GM21717 (cell line): Measurements from ENCODE around the gene ZBTB24.
"Not testable (repeated sequence)": the region's sequence is repeated elsewhere in the genome, so short reads cannot be mapped to it uniquely, and the experiment has no call there.

Source experiments
- ATAC-seq: cut with Tn5 transposase; IDR thresholded peaks from one replicate; pipeline ENCODE4 v1.9.1; 2021; ENCODE audit warnings: mild to moderate bottlenecking, moderate library complexity; ENCODE audit not compliant: unreplicated experiment

ZBTB24 gene

DNA sequence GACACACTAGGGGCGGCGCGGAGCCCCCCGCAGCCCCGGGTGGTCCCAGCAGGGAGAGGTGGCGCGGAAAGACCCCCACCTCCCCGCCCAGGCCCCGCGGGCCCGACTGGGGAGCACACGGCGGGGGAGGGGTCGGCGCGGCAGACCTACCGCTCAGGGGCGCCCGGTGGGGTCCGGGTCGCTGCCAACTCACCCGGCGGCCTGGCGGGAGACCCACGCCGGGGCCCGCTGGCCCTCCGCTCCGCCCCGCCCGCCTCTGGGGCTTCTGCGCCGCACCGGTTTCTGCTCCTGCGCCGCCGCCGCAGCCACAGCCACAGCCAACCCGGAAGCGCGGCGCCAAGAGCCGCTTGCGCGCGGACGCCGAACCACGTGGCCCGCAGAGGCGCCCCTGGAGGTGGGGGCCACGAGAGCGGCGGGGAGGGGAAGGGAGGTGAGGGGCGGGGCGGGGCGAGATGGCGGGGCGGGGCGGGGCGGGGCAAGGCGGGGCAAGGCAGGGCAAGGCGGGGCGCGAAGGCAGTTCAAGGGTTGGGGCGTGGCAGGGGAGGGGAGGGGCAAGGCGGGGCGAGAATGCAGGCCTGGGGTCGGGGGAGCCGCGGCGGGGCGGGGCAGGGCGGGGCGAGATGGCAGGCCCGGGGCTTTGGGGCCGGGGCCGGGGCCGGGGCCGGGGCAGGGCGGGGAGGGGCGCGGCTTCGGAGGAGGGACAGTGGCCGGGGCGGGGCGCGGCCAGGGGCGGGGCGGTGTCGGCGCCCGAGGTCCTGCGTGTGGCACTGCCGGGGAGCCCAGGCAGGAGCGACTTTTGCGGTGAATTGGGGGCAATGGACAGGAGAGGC, at the start of gene ZBTB24:
ZBTB24 (minus strand) TSS at position 315 of the 830 bp plus-strand sequence. CDS start 1,193 bp downstream, outside the sequence.
- peak; percentile 88 for ATAC-seq

DNA sequence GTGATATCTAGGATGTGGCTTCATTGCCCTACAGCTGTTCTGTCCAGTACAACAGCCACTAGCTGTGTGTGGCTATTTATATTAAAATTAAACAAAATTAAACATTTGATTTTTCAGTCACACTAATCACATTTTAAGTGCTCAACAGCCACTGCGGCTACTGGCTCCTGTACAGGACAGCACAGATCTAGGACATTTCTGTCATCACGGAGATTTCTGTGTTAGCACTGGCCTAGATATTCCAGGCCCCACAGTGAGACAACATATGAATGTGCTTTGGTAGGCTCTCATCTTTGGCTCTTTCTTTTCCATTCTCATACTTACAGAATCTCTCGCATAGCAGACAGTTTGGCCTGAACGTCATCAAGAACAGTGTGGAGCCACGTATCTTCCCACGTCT, 48.4 kb upstream of the ZBTB24 start:
- ATAC-seq: no peak

DNA sequence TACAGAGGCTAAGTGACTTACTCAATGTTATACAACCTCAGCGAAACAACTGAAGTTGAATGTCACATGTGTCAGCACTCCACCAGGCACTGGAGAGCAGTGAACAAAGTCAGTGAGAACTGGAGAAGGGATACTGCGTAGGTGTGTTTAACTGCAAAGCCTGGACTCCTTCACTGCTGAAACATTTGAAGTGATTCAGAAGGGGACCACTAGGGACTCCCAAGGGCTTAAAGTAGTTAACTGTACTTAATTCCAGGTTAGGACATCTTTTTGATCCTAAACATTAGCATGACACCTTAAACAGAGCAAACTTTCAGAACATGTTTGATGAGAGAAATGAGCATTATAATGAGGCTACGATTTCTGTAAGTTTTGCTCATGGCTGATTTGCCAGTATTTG, 45.0 kb upstream of the ZBTB24 start:
- no peak for ATAC-seq

DNA sequence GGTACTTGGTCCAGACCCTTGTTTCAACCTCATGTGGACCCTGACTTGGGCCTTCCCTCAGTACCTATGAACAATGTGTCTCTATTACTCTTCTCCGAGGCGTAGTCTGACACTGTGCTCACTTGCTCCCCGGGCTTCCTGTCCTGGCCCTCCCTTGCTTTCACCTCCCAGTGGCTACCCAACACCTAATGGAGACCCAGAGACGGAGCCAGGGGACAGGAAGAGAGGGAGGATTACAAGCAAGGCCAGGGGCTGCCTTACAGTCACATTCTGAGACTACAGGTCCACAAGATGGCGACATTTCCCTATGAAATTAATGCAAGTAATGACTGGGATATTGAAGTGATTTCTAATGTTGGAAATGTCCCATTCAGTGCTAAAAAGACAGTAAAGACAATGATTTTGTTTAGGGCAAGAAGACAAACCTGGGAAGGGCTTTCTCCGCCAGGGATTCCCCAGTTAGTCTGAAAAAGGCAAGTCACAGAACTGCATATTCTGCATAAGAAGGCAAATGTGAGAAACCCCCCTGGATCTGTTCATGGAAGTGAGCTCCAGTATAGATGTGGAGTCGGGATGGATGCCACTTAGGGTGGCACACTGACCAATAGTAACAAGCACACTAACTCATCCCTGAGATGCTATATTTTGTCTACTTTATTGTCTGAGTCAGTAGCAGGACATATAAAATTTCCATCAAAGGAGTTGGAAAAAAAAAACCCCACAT, 44.0 kb upstream of the ZBTB24 start:
- no peak for ATAC-seq

- no peak for ATAC-seq
Observed at GRCh38 chr6:109524129-109524528, 41.1 kb upstream of the ZBTB24 start.

- no peak for ATAC-seq
Observed at GRCh38 chr6:109523478-109523877, 40.5 kb upstream of the ZBTB24 start.

- ATAC-seq: no peak
Observed at GRCh38 chr6:109521080-109521479, 38.1 kb upstream of the ZBTB24 start.

GRCh38 chr6:109519647-109520046, 36.6 kb upstream of the ZBTB24 start:
- ATAC-seq: not testable (repeated sequence)

- ATAC-seq: no peak
Observed at GRCh38 chr6:109516929-109517328, 33.9 kb upstream of the ZBTB24 start.

DNA sequence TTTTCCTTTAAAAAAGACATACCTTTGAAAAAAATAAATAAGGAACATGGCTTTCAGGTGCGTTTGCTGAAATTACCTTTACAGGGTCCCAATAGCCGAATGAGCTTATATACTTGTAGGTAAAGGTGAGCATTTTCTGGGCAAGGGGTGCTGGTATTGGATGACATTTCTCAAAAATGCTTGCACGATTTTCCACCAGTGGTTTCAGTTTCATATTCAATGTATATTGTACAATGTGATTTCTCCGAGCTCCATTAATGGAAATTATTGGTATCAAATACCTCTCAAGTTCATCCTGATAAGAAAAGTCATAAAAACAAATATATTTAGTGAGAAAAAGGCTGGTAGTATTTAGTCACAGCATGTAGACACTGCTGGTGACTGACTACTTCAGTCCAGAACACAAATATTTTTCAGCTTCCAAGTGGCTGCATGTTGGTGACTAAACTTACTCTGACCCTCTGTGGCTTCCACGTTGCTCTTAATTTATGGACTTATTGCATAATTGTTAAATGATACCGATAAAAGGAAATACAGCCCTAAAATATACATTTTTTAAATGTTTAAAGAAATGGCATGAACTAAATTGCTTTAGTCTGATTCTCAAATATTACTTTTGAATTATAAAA, 32.9 kb upstream of the ZBTB24 start:
- ATAC-seq: no peak

DNA sequence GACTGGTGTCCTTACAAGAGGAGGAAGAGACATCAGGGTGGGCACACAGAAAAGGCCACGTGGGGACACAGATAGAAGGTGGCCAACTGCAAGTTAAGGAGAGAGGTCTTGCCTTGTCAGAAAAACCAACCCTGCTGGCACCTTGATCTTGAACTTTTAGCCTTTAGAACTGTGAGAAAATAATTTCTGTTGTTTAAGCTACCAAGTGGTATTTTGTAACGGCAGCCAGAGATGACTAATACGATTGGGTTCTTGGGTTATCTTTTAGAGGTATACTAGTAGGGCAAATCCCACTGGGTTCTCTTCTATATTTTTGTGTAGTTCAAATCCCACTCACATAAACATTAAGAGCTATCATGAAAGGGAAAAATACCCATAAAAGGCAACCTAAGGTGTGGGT, 31.9 kb upstream of the ZBTB24 start:
- ATAC-seq: no peak

DNA sequence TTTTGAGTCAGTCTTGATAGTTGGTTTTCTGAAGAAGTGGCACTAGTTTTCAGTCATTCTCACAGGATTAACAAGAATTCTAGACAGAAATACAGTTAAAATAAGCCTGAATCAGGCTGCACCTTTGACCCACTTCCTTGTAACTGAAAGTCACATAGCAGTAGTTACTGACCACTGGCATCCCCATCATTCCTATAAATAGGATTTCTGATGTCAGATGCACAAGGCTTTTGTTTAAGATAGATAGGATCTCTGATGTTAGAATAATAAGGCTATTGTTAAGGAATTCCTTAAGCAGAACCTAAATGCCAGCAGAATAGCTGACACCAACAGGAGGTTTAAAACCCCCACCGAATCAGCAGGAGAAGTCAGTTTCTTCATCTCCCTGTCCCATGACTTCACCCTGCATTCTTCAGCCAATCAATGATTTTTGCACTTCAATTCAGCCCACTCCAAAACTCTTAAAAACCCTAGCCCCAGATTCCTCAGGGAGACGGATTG, 30.6 kb upstream of the ZBTB24 start:
- no peak for ATAC-seq

- no peak for ATAC-seq
Observed at GRCh38 chr6:109512271-109512817, 29.3 kb upstream of the ZBTB24 start.

DNA sequence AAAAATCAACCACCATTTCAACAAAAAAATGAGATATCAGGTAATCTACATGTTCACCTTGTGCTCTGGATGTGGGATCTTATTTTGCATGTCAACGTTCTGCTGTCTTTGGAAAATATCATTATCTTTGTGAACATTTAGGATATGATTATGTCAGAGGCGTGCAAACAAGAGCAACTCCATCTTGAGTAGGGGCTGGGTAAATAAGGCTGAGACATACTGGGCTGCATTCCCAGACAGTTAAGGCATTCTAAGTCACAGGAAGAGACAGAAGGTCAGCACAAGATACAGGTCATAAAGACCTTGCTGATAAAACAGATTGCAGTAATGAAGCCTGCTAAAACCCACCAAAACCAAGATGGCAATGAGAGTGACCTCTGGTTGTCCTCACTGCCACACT, 28.8 kb upstream of the ZBTB24 start:
- no peak for ATAC-seq

- no peak for ATAC-seq
Observed at GRCh38 chr6:109510358-109510757, 27.3 kb upstream of the ZBTB24 start.

- ATAC-seq: no peak
Observed at GRCh38 chr6:109508166-109508860, 25.3 kb upstream of the ZBTB24 start.

DNA sequence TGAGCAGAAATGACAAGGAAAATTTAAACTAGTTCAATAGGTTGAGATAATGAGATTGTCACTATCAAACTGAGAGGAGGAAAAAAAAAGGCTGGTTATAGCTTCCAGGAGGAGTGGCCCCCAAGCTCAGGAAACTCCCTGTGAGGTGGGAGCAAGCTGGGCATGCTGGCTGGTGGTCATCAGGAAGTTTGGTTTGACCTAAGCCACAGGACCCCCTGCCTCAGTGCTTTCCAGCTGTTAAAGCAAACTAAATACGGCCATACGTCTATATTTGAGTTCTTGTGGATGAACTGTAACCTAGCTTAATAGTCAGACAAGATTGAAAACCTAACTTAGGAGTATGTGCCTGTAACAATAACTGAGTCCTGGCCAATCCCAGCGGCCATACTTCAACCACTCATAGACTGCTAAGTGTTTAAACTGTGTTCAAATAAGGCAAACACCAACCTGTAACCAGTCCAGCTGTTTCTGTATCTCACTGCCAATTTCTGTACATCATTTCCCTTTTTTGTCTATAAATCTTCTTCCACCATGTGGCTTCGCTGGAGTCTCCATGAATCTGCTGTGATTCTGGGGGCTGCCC, 24.6 kb upstream of the ZBTB24 start:
- ATAC-seq: no peak

- no peak for ATAC-seq
Observed at GRCh38 chr6:109506841-109507240, 23.8 kb upstream of the ZBTB24 start.

DNA sequence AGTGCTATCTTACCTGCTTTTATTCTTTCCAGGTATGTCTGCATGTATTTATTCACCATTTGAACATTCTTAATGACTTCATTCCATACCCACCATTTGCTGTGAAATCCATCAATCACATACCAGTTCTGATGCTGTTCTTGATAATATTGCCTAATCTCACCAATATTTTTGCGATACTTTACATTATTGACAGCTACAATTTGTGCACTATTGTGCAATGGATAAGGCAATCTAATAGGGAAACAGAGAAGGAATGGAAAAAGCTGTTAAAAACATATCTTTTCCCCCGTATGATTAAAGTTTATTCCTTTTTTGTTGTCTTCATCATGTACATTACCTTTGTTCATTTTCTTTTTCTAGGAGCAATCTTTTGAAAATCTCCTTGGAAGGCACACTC, 23.3 kb upstream of the ZBTB24 start:
- no peak for ATAC-seq
